ENCODE results near the gene DENND1A.
A peak's percentile ranks its signal among the peaks of the same experiment; 100 is the strongest.

The DENND1A gene

GRCh38 chr9:123356851-123357742, 572.8 kb downstream of the DENND1A start:
- Mint-ChIP-seq H3K4me1 (peaks cover 29% of the 10 kb centered on the region), H3K9me3 (no peaks in the 10 kb centered on the region), H3K4me3 (no peak overlapping the region), H3K27ac (no peak overlapping the region), H3K36me3 (peaks cover 39% of the 10 kb centered on the region), H3K27me3 (peaks cover 30% of the 10 kb centered on the region)
- no peak for ATAC-seq

- Mint-ChIP-seq H3K27me3 (peaks cover 19% of the 10 kb centered on the region), H3K4me3 (no peak within 1 kb of the TSS), H3K4me1 (peaks cover 29% of the 10 kb centered on the region), H3K36me3 (peaks cover 43% of the 10 kb centered on the region), H3K27ac (no peak within 1 kb of the TSS), H3K9me3 (no peaks in the 10 kb centered on the region)
- no peak for ATAC-seq
These were observed 574.0 kb downstream of the DENND1A start, which contains the start of gene CRB2 for GRCh38 chr9:123355761-123356431. CRB2 (plus strand) TSS chr9:123356197; CDS start chr9:123356261, 64 bp downstream.

GRCh38 chr9:123354806-123355508, 575.0 kb downstream of the DENND1A start:
- H3K9me3 Mint-ChIP-seq: no peaks in the 10 kb centered on the region
- peaks cover 36% of the 10 kb centered on the region for H3K4me1 Mint-ChIP-seq
- peaks cover 19% of the 10 kb centered on the region for H3K27me3 Mint-ChIP-seq
- H3K4me3 Mint-ChIP-seq: no peak overlapping the region
- no peak for ATAC-seq
- H3K36me3 Mint-ChIP-seq: peaks cover 52% of the 10 kb centered on the region
- H3K27ac Mint-ChIP-seq: no peak overlapping the region

GRCh38 chr9:123353984-123354591, 575.8 kb downstream of the DENND1A start:
- no peak overlapping the region for H3K27ac Mint-ChIP-seq

GRCh38 chr9:123353041-123353440, 576.9 kb downstream of the DENND1A start:
- H3K4me1 Mint-ChIP-seq: peaks cover 24% of the 10 kb centered on the region
- H3K27ac Mint-ChIP-seq: no peak overlapping the region
- H3K27me3 Mint-ChIP-seq: peaks cover 19% of the 10 kb centered on the region
- no peaks in the 10 kb centered on the region for H3K9me3 Mint-ChIP-seq
- H3K36me3 Mint-ChIP-seq: peaks cover 45% of the 10 kb centered on the region
- no peak overlapping the region for H3K4me3 Mint-ChIP-seq
- ATAC-seq: no peak

More at GRCh38 chr9:123353984-123354591, 575.8 kb downstream of the DENND1A start:
- H3K36me3 Mint-ChIP-seq: peaks cover 45% of the 10 kb centered on the region
- no peaks in the 10 kb centered on the region for H3K9me3 Mint-ChIP-seq
- no peak overlapping the region for H3K4me3 Mint-ChIP-seq
- ATAC-seq: peak; percentile 75
- H3K27me3 Mint-ChIP-seq: peaks cover 19% of the 10 kb centered on the region
- H3K4me1 Mint-ChIP-seq: peaks cover 30% of the 10 kb centered on the region

GRCh38 chr9:123350590-123351310, 579.2 kb downstream of the DENND1A start:
- H3K4me1 Mint-ChIP-seq: peaks cover 24% of the 10 kb centered on the region
- H3K27ac Mint-ChIP-seq: peak overlapping the region; percentile 48
- ATAC-seq: no peak
- peaks cover 19% of the 10 kb centered on the region for H3K27me3 Mint-ChIP-seq
- H3K9me3 Mint-ChIP-seq: no peaks in the 10 kb centered on the region
- peaks cover 40% of the 10 kb centered on the region for H3K36me3 Mint-ChIP-seq
- H3K4me3 Mint-ChIP-seq: no peak overlapping the region

- Mint-ChIP-seq H3K36me3 (peaks cover 34% of the 10 kb centered on the region), H3K27ac (peak overlapping the region; percentile 48), H3K27me3 (peaks cover 12% of the 10 kb centered on the region), H3K4me3 (peak overlapping the region; percentile 4), H3K4me1 (peaks cover 20% of the 10 kb centered on the region), H3K9me3 (no peaks in the 10 kb centered on the region)
- peak; percentile 84 for ATAC-seq
These were observed 580.0 kb downstream of the DENND1A start for GRCh38 chr9:123349691-123350480.

- Mint-ChIP-seq H3K4me3 (no peak overlapping the region), H3K27ac (no peak overlapping the region), H3K36me3 (peaks cover 28% of the 10 kb centered on the region), H3K9me3 (no peaks in the 10 kb centered on the region), H3K4me1 (peaks cover 21% of the 10 kb centered on the region), H3K27me3 (peaks cover 5% of the 10 kb centered on the region)
- ATAC-seq: no peak
These were observed 580.9 kb downstream of the DENND1A start for GRCh38 chr9:123349033-123349432.

- no peak for ATAC-seq
- Mint-ChIP-seq H3K27ac (no peak overlapping the region), H3K27me3 (no peaks in the 10 kb centered on the region), H3K9me3 (no peaks in the 10 kb centered on the region), H3K4me1 (peaks cover 18% of the 10 kb centered on the region), H3K4me3 (no peak overlapping the region), H3K36me3 (peaks cover 26% of the 10 kb centered on the region)
These were observed 581.5 kb downstream of the DENND1A start for GRCh38 chr9:123348317-123348992.

GRCh38 chr9:123347289-123348060, 582.5 kb downstream of the DENND1A start:
- Mint-ChIP-seq H3K9me3 (no peaks in the 10 kb centered on the region), H3K27me3 (no peaks in the 10 kb centered on the region), H3K27ac (no peak overlapping the region), H3K4me3 (no peak overlapping the region), H3K36me3 (peaks cover 22% of the 10 kb centered on the region), H3K4me1 (peaks cover 25% of the 10 kb centered on the region)
- ATAC-seq: no peak

GRCh38 chr9:123346826-123347225, 583.1 kb downstream of the DENND1A start:
- Mint-ChIP-seq H3K4me3 (no peak overlapping the region), H3K9me3 (no peaks in the 10 kb centered on the region), H3K27me3 (no peaks in the 10 kb centered on the region), H3K36me3 (peaks cover 18% of the 10 kb centered on the region), H3K27ac (no peak overlapping the region), H3K4me1 (peaks cover 31% of the 10 kb centered on the region)
- no peak for ATAC-seq

- no peaks in the 10 kb centered on the region for H3K9me3 Mint-ChIP-seq
- no peaks in the 10 kb centered on the region for H3K27me3 Mint-ChIP-seq
- H3K36me3 Mint-ChIP-seq: peaks cover 16% of the 10 kb centered on the region
- H3K27ac Mint-ChIP-seq: no peak overlapping the region
- peaks cover 39% of the 10 kb centered on the region for H3K4me1 Mint-ChIP-seq
- ATAC-seq: no peak
- H3K4me3 Mint-ChIP-seq: peak overlapping the region; percentile 73
These were observed 583.9 kb downstream of the DENND1A start for GRCh38 chr9:123346026-123346425.

- no peak for ATAC-seq
- Mint-ChIP-seq H3K4me1 (peaks cover 42% of the 10 kb centered on the region), H3K4me3 (peak overlapping the region; percentile 73), H3K27me3 (no peaks in the 10 kb centered on the region), H3K9me3 (no peaks in the 10 kb centered on the region), H3K36me3 (peaks cover 11% of the 10 kb centered on the region), H3K27ac (no peak overlapping the region)
These were observed 584.4 kb downstream of the DENND1A start for GRCh38 chr9:123345567-123345955.
